ENCODE measurements around the gene POP7.
A peak's percentile ranks its signal among the peaks of the same experiment; 100 is the strongest.
"Not testable (repeated sequence)": the region's sequence is repeated elsewhere in the genome, so short reads cannot be mapped to it uniquely, and the experiment has no call there.

POP7 gene

DNA sequence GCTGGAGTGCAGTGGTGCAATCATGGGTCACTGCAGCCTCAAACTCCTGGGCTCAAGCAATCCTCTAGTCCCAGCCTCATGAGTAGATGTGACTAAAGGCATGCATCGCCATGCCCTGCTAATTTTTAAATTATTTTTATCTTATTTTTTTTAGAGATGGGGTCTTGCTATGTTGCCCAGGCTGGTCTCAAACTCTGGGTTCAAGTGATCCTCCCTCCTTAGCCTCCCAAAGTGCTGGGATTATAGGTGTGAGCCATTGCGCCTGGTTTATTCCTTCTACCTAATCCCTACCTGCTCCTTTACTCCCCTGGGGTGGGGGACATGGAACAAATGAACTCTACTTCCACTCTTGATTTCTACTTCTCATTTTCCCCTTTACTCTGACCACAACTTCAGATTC lies 18.4 kb downstream of the POP7 start:
- not testable (repeated sequence) for DNase-seq (ENCODE audit: low read depth)

GRCh38 chr7:100726996-100727761 lies 21.3 kb downstream of the POP7 start:
- DNase-seq (ENCODE audit: low read depth) = peak; percentile 69

DNA sequence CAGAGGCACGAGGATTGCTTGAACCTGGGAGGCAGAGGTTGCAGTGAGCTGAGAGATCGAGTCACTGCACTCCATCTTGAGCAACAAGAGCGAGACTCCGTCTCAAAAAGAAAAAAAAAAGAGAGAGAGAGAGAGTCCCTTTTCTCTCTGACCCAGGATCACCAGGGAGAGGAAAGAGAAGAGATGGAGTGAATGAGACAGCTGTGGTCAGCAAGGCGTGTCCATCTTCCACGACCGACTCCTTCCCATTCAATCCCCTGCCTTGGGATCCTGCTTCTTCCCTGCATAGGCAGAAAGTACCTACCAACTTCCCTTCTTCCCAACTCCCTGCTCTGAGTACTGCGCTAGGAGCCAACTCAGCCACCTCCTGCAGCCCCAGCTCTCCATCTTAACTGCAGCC lies 22.3 kb downstream of the POP7 start:
- no peak for DNase-seq (ENCODE audit: low read depth)

DNA sequence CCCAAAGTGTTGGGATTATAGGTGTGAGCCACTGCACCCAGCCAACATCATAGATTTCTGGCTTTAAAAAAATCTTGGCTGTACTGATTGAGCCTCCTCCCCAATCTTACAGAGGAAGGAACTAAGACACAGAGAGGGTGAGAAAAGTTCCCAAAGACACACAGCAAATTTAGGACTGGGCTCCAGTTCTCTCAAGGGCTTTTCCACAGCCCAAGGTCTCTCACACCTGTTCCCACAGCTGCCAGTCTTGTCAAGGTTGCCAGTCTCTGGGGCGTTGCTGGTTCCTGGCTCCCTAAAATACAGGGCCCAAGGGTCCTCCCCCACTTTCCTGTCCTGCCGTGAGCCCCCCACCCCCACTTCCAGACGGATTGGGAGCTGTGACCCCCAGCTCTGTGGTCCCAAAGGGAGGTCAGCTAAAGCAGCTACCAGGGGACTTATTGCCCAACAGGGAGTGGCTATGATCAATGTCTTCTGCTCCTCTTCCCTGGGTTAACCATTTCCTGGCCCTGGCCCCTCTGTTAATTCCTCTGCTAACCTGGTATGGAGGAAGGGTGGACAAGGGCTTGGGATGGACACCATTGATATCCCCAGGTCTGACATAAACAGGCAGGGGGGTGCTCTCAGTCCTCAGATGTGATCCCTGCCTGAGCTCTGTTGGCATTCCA lies 24.3 kb downstream of the POP7 start:
- DNase-seq (ENCODE audit: low read depth) = no peak

DNA sequence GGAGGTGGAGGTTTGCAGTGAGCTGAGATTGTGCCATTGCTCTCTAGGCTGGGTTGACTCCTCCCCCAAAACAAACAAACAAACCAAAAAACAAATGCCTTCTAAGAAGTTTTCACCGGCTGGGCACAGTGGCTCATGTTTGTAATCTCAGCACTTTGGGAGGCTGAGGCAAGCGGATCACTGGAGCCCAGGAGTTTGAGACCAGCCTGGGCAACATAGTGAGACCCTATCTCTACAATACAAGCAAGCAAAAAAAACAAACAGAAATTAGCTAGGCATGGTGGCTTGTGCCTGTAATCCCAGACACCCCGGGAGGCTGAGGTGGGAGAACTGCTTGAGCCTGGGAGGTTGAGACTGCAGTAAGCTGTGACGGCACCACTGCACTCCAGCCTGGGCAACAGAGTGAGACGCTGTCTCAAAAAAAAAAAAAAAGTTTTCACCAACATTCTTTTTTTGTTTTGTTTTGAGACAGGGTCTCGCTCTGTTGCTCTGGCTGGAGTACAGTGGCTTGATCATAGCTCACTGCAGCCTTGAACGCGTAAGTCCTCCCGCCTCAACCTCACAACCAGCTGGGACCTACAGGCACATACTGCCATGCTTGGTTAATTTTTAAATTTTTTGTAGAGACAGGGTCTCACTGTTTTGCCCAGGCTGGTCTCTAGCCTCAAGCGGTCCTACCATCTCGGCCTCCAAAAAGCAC lies 26.2 kb downstream of the POP7 start:
- no peak for DNase-seq (ENCODE audit: low read depth)

DNA sequence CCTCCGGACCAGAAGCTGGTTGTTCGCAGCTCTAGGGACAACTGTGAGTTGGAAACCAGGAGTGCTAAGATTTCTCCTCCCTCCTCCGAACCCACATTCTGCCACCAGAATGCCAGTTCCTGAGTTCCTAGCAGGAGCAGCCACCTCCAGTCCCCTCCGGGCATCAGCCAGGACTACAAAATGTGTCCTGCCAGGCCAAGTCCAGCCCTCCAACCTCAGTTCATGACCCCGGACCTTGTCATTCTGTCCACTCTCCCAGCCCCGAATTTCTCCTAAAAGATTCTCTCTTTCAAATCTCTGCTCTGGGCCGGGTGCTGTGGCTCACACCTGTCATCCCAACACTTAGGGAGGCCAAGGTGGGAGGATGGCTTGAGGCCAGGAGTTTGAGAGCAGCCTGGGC lies 29.8 kb downstream of the POP7 start:
- no peak for DNase-seq (ENCODE audit: low read depth)

GRCh38 chr7:100736671-100737070 lies 30.8 kb downstream of the POP7 start:
- no peak for DNase-seq (ENCODE audit: low read depth)

DNA sequence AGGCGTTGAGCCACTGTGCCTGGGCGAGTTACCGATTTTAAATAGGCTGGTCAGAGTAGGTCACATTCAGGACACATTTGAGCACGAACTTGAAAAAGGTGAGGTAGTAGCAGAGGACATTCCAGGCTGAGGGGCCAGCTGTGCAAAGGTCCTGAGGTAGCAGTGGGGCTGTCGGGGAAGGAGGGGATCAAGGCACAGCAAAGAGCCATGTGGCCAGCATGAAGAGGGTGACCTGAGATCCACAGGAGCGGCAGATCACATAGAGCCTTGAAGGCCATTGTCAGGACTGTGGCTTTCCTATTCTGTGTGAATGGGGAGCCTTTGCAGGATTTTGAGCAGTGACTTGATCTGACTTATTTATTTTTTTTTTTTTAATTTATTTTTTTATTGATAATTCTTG lies 34.0 kb downstream of the POP7 start:
- DNase-seq (ENCODE audit: low read depth) = no peak

- no peak for DNase-seq (ENCODE audit: low read depth)
These were observed 38.7 kb downstream of the POP7 start for GRCh38 chr7:100744605-100745004.

DNA sequence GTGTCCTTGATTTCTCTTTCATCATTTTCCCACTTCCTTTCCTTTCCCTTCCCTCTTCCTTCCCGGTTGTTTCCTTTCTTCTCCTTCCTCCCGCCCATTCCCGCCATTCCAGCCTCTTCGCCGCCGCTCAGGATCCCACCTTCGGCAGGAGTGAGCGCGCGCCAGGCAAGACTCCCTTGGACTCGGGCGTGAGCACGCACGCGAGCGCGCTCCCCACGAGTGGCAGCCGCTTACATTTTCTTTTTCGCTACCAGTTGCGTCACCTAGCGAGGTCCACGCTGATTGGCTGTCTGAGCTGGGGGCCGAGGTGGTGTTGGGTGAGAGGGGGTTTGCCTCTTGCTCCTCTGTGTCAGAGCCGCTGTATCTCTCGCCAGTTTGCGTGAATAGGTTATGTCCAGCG lies 39.3 kb downstream of the POP7 start:
- DNase-seq (ENCODE audit: low read depth) = peak; percentile 31

DNA sequence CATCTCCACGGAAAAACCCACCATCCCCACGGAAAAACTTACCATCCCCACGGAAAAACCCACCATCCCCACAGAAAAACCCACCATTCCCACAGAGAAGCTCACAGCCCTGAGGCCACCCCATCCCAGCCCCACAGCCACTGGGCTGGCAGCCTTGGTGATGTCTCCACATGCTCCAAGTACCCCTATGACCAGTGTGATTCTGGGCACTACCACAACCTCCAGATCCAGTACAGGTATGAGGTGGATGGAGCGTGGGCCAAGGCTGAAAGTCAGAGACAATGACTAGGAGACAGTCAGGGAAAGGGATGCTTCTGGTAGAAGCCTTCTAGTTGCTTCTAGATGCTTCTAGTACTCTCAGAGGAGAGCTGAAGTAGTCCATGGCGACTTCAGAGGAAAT lies 47.1 kb downstream of the POP7 start:
- no peak for DNase-seq (ENCODE audit: low read depth)

- peak; percentile 24 for DNase-seq (ENCODE audit: low read depth)
These were observed 47.8 kb downstream of the POP7 start for GRCh38 chr7:100753750-100754149.
